ENCODE data around the gene TACR1. TPM values are rescaled to one million over a fixed set of nuclear protein-coding genes. Genes with fewer than 3 reads are reported as not detected.

The TACR1 gene
- total and polyA plus RNA-seq, 2 of the 8 experiments (the other 6 are each of a cell fraction or from before 2014, with no cell fraction given): 0.09 to 0.37 TPM

- Histone ChIP-seq H2BK12ac (ENCODE audit: low read depth, low read length) (no peak overlapping the region), H3K36me3 (ENCODE audit: control insufficient read depth in 2 of 4, insufficient read depth in 4 of 4, low read length in 3 of 4) (no peaks in the 10 kb centered on the region), H3K23me2 (ENCODE audit: low read depth, low read length) (no peaks in the 10 kb centered on the region), H2BK120ac (replicated peaks; ENCODE audit: low read depth, low read length) (no peak overlapping the region), H3K27me3 (replicated peaks in 1 of 4; ENCODE audit: control insufficient read depth in 3 of 4, extremely low read depth in 1 of 4, insufficient read depth in 3 of 4, low read length in 3 of 4) (no peaks in the 10 kb centered on the region), H3K23ac (ENCODE audit: insufficient read length) (no peak overlapping the region), H2BK15ac (ENCODE audit: low read length) (no peak overlapping the region), H3K4me1 (replicated peaks in 1 of 4; ENCODE audit: control insufficient read depth in 3 of 4, insufficient read depth in 4 of 4, low read length in 3 of 4) (no peaks in the 10 kb centered on the region), H3K9ac (replicated peaks in 1 of 4; ENCODE audit: extremely low read depth in 1 of 4, low read depth in 3 of 4, low read length in 3 of 4) (no peak overlapping the region), H3K9me3 (ENCODE audit: insufficient read depth in 2 of 2, low read depth in 1 of 2, low read length in 1 of 2) (no peaks in the 10 kb centered on the region), H2BK20ac (ENCODE audit: low read length) (no peak overlapping the region), H3K4me3 (ENCODE audit: extremely low read depth in 1 of 4, insufficient read depth in 2 of 4, low read depth in 3 of 4, low read length in 4 of 4) (no peak overlapping the region), H3K79me2 (ENCODE audit: control insufficient read depth in 1 of 2, insufficient read depth in 2 of 2, low read length in 2 of 2) (no peaks in the 10 kb centered on the region), H2AFZ (ENCODE audit: low read length) (no peak overlapping the region), H3K4me2 (ENCODE audit: insufficient read depth in 1 of 2, low read depth in 2 of 2, low read length in 2 of 2) (no peak overlapping the region), H4K91ac (replicated peaks; ENCODE audit: insufficient read length, low read length) (no peak overlapping the region), H3K27ac (ENCODE audit: low read depth, low read length) (no peak overlapping the region), H3K56ac (replicated peaks; ENCODE audit: insufficient read length, low read depth, low read length) (no peak overlapping the region), H4K5ac (ENCODE audit: insufficient read length, low read depth, low read length) (no peak overlapping the region), H4K8ac (ENCODE audit: extremely low read depth, insufficient read depth, low read length) (no peak overlapping the region), H3K79me1 (ENCODE audit: low read depth, low read length) (no peaks in the 10 kb centered on the region), H3K4ac (replicated peaks; ENCODE audit: insufficient read length, low read depth, low read length) (no peak overlapping the region), H4K20me1 (replicated peaks in 1 of 2; ENCODE audit: control insufficient read depth in 1 of 2, insufficient read depth in 2 of 2, low read length in 2 of 2) (no peaks in the 10 kb centered on the region), H3K14ac (ENCODE audit: insufficient read length) (no peak overlapping the region), H2BK5ac (ENCODE audit: low read depth, low read length) (no peak overlapping the region), H3K18ac (ENCODE audit: extremely low read depth, low read length) (no peak overlapping the region), H2AK5ac (ENCODE audit: low read depth, low read length) (no peak overlapping the region)
- ChIA-PET CTCF (ENCODE audit: partially characterized antibody) (no interaction called here), POLR2A (ENCODE audit: partially characterized antibody) (no interaction called here)
- DNase-seq (ENCODE audit: low read depth in 1 of 2, low spot score in 2 of 2): no peak
- FAIRE-seq: no peak
- TF ChIP-seq CBX5 (IDR thresholded peaks at IDR 0.05; ENCODE audit: low read depth, low read length): no peak
- TF ChIP-seq SAP30 (IDR thresholded peaks at IDR 0.05; ENCODE audit: insufficient read depth, insufficient replicate concordance, low read length): no peak
- no peak for TF ChIP-seq TEAD4 (IDR thresholded peaks at IDR 0.05; ENCODE audit: low read depth, low read length)
- TF ChIP-seq SP1 (IDR thresholded peaks at IDR 0.05; ENCODE audit: low read depth, low read length): no peak
- no peak for TF ChIP-seq CTBP2 (IDR thresholded peaks at IDR 0.05; ENCODE audit: borderline replicate concordance, insufficient read depth, insufficient read length, low read length)
- no peak for TF ChIP-seq SIX5 (IDR thresholded peaks at IDR 0.05; ENCODE audit: low read depth, low read length)
- TF ChIP-seq JUND (IDR thresholded peaks at IDR 0.05; ENCODE audit: low read length): no peak
- TF ChIP-seq RNF2 (IDR thresholded peaks at IDR 0.05; ENCODE audit: borderline replicate concordance, low read depth, low read length, missing control alignments, poor library complexity, severe bottlenecking): no peak
- TF ChIP-seq RXRA (IDR thresholded peaks at IDR 0.05; ENCODE audit: insufficient read depth, low read depth, low read length): no peak
- no peak for TF ChIP-seq SRF (IDR thresholded peaks at IDR 0.05; ENCODE audit: low read depth, low read length)
Observed at GRCh38 chr2:75162259-75162658, 37.1 kb downstream of the TACR1 start.

Data from H1 (cell line).